Measurements from ENCODE around the gene ANKRD13B. TPM values are rescaled to one million over a fixed set of nuclear protein-coding genes. Genes with fewer than 3 reads are reported as not detected.

The ANKRD13B gene
- total RNA-seq, 1 donor from 2014 or later, result 30.7 TPM

GRCh38 chr17:29573871-29574731 is 18.8 kb upstream of the ANKRD13B start:
- no peak overlapping the region for H3K4me3 ChIP-seq (ENCODE audit: low read depth, low read length)
- no peak for DNase-seq (ENCODE audit: low read depth)
- no peak for TF ChIP-seq CTCF (conservative IDR thresholded peaks at IDR 0.05; ENCODE audit: low read depth, low read length)

- no peak overlapping the region for H3K4me3 ChIP-seq (ENCODE audit: low read depth, low read length)
- TF ChIP-seq CTCF (conservative IDR thresholded peaks at IDR 0.05; ENCODE audit: low read depth, low read length), result no peak
- DNase-seq (ENCODE audit: low read depth), result no peak
Observed at GRCh38 chr17:29574732-29575510, 18.0 kb upstream of the ANKRD13B start.

- no peak overlapping the region for H3K4me3 ChIP-seq (ENCODE audit: low read depth, low read length)
- no peak for TF ChIP-seq CTCF (conservative IDR thresholded peaks at IDR 0.05; ENCODE audit: low read depth, low read length)
- DNase-seq (ENCODE audit: low read depth), result no peak
Observed at GRCh38 chr17:29575511-29576213, 17.3 kb upstream of the ANKRD13B start.

- H3K4me3 ChIP-seq (ENCODE audit: low read depth, low read length), result no peak overlapping the region
- TF ChIP-seq CTCF (conservative IDR thresholded peaks at IDR 0.05; ENCODE audit: low read depth, low read length), result no peak
- DNase-seq (ENCODE audit: low read depth), result no peak
Observed at GRCh38 chr17:29576214-29577000, 16.5 kb upstream of the ANKRD13B start.

GRCh38 chr17:29577001-29577370 is 15.9 kb upstream of the ANKRD13B start:
- TF ChIP-seq CTCF (conservative IDR thresholded peaks at IDR 0.05; ENCODE audit: low read depth, low read length), result no peak
- no peak overlapping the region for H3K4me3 ChIP-seq (ENCODE audit: low read depth, low read length)
- DNase-seq (ENCODE audit: low read depth), result no peak
